HepG2 (cell line): ENCODE results near the gene CYP2A13. TPM values are rescaled to one million over a fixed set of nuclear protein-coding genes. Genes with fewer than 3 reads are reported as not detected.
A peak's percentile ranks its signal among the peaks of the same experiment; 100 is the strongest.

Experiments used
- CREB1 ChIP-seq, 2 experiments: fragments of 450-650 bp in 1 of 2; IDR thresholded peaks; 2 replicates each; pipeline ENCODE4 v1.6.1; 2016 to 2017; ENCODE audit warnings: control low read depth in 1 of 2, mild to moderate bottlenecking in 1 of 2, missing compliant biosample characterization in 1 of 2, missing genetic modification characterization in 1 of 2
- CREM ChIP-seq, 2 experiments: sonication (generic) in 1 of 2; formaldehyde crosslinking in 1 of 2; IDR thresholded peaks; 2 replicates each; pipeline versions ENCODE4 v1.4.0 to v1.6.1; 2016 to 2020; ENCODE audit warnings: antibody characterized with exemption in 1 of 2, mild to moderate bottlenecking in 1 of 2, missing genetic modification reagents in 1 of 2
- FLYWCH1 ChIP-seq: sonication (generic); formaldehyde crosslinking; IDR thresholded peaks from 2 replicates; pipeline ENCODE4 v1.8.1; 2023; ENCODE audit warnings: mild to moderate bottlenecking, missing genetic modification reagents
- GATAD1 ChIP-seq: IDR thresholded peaks from 2 replicates; pipeline ENCODE4 v1.6.1; 2016; ENCODE audit warnings: missing genetic modification reagents, missing compliant biosample characterization
- HHEX ChIP-seq: IDR thresholded peaks from 2 replicates; pipeline ENCODE4 v1.6.1; 2016; ENCODE audit warnings: control low read depth
- HMGXB4 ChIP-seq, 2 experiments: sonication (generic) in 1 of 2; formaldehyde crosslinking in 1 of 2; IDR thresholded peaks; 2 replicates each; pipeline versions ENCODE4 v1.4.0 to v1.6.1; 2018 to 2020; ENCODE audit warnings: missing genetic modification reagents in 2 of 2, borderline replicate concordance in 1 of 2, low read depth in 1 of 2, mild to moderate bottlenecking in 1 of 2, missing biosample characterization in 1 of 2
- ISL2 ChIP-seq: sonication (generic); formaldehyde crosslinking; IDR thresholded peaks from 2 replicates; pipeline ENCODE4 v1.5.0; 2020; ENCODE audit warnings: missing genetic modification reagents
- JUN ChIP-seq: sonication (generic); formaldehyde crosslinking; IDR thresholded peaks from 2 replicates; pipeline ENCODE4 v1.4.0; 2020; ENCODE audit warnings: mild to moderate bottlenecking, missing genetic modification reagents
- KLF15 ChIP-seq: sonication (generic); formaldehyde crosslinking; IDR thresholded peaks from 2 replicates; pipeline ENCODE4 v1.8.1; 2023; ENCODE audit warnings: borderline replicate concordance, mild to moderate bottlenecking, inconsistent platforms, missing genetic modification reagents, mixed read lengths
- MAF1 ChIP-seq: sonication (generic); formaldehyde crosslinking; IDR thresholded peaks from 2 replicates; pipeline ENCODE4 v1.5.0; 2020; ENCODE audit warnings: missing genetic modification reagents, borderline replicate concordance
- MED13 ChIP-seq: sonication (generic); formaldehyde crosslinking; IDR thresholded peaks from 2 replicates; pipeline ENCODE4 v1.5.0; 2020; ENCODE audit warnings: missing genetic modification reagents
- PATZ1 ChIP-seq: sonication (generic); formaldehyde crosslinking; IDR thresholded peaks from 2 replicates; pipeline ENCODE4 v1.4.0; 2020; ENCODE audit warnings: missing genetic modification reagents
- RNF2 ChIP-seq: fragments of 450-650 bp; conservative IDR thresholded peaks from 2 replicates; pipeline ENCODE4 v1.6.1; 2016; ENCODE audit warnings: low read depth
- SMC3 ChIP-seq: IDR thresholded peaks from 2 replicates; pipeline ENCODE4 v1.6.1; 2011; ENCODE audit warnings: low read length, improper control_type of control experiment
- SP2 ChIP-seq: sonication (generic); formaldehyde crosslinking; IDR thresholded peaks from 2 replicates; pipeline ENCODE4 v1.5.1; 2020; ENCODE audit warnings: mild to moderate bottlenecking, missing genetic modification reagents
- SPEN ChIP-seq: sonication (generic); formaldehyde crosslinking; IDR thresholded peaks from 2 replicates; pipeline ENCODE4 v1.5.1; 2020; ENCODE audit warnings: low read depth, mild to moderate bottlenecking, missing genetic modification reagents
- STAG1 ChIP-seq: sonication (generic); formaldehyde crosslinking; IDR thresholded peaks from 2 replicates; pipeline ENCODE4 v1.4.0; 2020; ENCODE audit warnings: missing genetic modification reagents
- ZNF121 ChIP-seq: sonication (generic); formaldehyde crosslinking; IDR thresholded peaks from 2 replicates; pipeline ENCODE4 v1.5.0; 2020; ENCODE audit warnings: mild to moderate bottlenecking, missing genetic modification reagents
- ZNF207 ChIP-seq: fragments of 450-650 bp; IDR thresholded peaks from 2 replicates; pipeline ENCODE4 v1.6.1; 2016; ENCODE audit warnings: antibody characterized with exemption, borderline replicate concordance
- ZNF326 ChIP-seq: sonication (generic); formaldehyde crosslinking; IDR thresholded peaks from 2 replicates; pipeline ENCODE4 v1.4.0; 2020; ENCODE audit warnings: missing genetic modification reagents, borderline replicate concordance
- ZNF354B ChIP-seq: sonication (generic); formaldehyde crosslinking; IDR thresholded peaks from 2 replicates; pipeline ENCODE4 v1.8.0; 2022; ENCODE audit warnings: mild to moderate bottlenecking, missing genetic modification reagents
- ZNF441 ChIP-seq: sonication (generic); formaldehyde crosslinking; IDR thresholded peaks from 2 replicates; pipeline ENCODE4 v1.7.0; 2021; ENCODE audit warnings: missing genetic modification reagents, borderline replicate concordance
- ZNF546 ChIP-seq: sonication (generic); formaldehyde crosslinking; conservative IDR thresholded peaks from 2 replicates; pipeline ENCODE4 v1.8.1; 2023; ENCODE audit warnings: mild to moderate bottlenecking, missing genetic modification reagents
- polyA plus RNA-seq, 8 experiments: library from polyadenylated mRNA; depleted of rRNA in 3 of 8; stranded (reverse) in 7 of 8; unstranded in 1 of 8; fragments of >200 nt; fragmentation: Illumina TruSeq in 4 of 8; extraction: Trizol in 4 of 8; gene quantifications; 2 replicates each; pipeline versions ENCODE4 v1.2.1 to v1.2.3, GENCODE V29; 2011 to 2016; ENCODE audit warnings: low read depth in 4 of 8, missing spikeins in 1 of 8, mixed read lengths in 1 of 8; ENCODE audit not compliant: insufficient read depth in 1 of 8
- total RNA-seq, 5 experiments: library from RNA; depleted of rRNA; stranded (reverse); fragments of >200 nt; fragmentation: Illumina TruSeq; extraction: Trizol; gene quantifications; 2 replicates each; pipeline ENCODE4 v1.2.3, GENCODE V29; 2016; ENCODE audit warnings: low read depth in 1 of 5
- TF ChIP-seq, protein P1 (sequence below), 2 experiments: sonication (generic) in 1 of 2; formaldehyde crosslinking in 1 of 2; IDR thresholded peaks; 2 replicates each; pipeline versions ENCODE4 v1.4.0 to v1.6.1; 2016 to 2020; ENCODE audit warnings: borderline replicate concordance in 1 of 2, low read depth in 1 of 2, mild to moderate bottlenecking in 1 of 2, missing genetic modification reagents in 1 of 2

CYP2A13 gene
- total and polyA plus RNA-seq, 2 of the 13 experiments (the other 11 are each of a cell fraction or from before 2014, with no cell fraction given) = not detected

DNA sequence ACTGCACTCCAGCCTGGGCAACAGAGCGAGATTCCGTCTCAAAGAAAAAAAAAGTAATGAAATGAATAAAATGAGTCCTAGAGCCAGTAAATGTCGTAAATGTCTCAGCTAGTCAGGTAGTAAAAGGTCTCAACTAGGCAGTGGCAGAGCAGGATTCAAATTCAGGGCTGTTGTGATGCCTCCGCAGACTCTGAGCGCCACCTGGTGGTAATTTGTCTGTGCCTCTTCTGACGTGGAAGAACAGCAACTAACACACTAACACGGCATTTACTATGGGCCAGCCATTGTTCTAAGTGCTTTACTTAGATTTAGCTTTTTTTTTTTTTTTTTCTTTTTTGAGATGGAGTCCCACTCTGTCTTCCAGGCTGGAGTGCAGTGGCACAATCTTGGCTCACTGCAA lies 56.2 kb downstream of the CYP2A13 start (continued):
- TF ChIP-seq STAG1 (CRISPR knock-in tag) (peak; percentile 92), MED13 (CRISPR knock-in tag) (no peak), SP2 (no peak), GATAD1 (CRISPR knock-in tag) (0 out of 2 replicates have a peak, but pooled peaks have one; percentile 17), FLYWCH1 (CRISPR knock-in tag) (no peak), ZNF207 (no peak), PATZ1 (no peak), ZNF121 (CRISPR knock-in tag) (no peak), HHEX (CRISPR knock-in tag) (no peak), KLF15 (CRISPR knock-in tag) (no peak), CREM (IDR thresholded peaks at IDR 0.05) (no peak), CREM (CRISPR knock-in tag; IDR thresholded peaks at IDR 0.05) (no peak), ISL2 (no peak), ZNF326 (no peak), CREB1 (IDR thresholded peaks at IDR 0.05) (peak; percentile 39), CREB1 (CRISPR knock-in tag; IDR thresholded peaks at IDR 0.05) (no peak), MAF1 (CRISPR knock-in tag) (no peak), RNF2 (no peak), JUN (no peak), HMGXB4 (CRISPR knock-in tag; IDR thresholded peaks at IDR 0.05; ENCODE audit: borderline replicate concordance in 1 of 2, low read depth in 1 of 2) (peak in 1 of 2 experiments; percentile 40; a peak in 1 of 4 replicates), ZNF546 (CRISPR knock-in tag) (no peak), ZNF441 (CRISPR knock-in tag) (no peak), ZNF354B (CRISPR knock-in tag) (no peak), SMC3 (peak; percentile 89), SPEN (CRISPR knock-in tag) (no peak)
- TF ChIP-seq, protein P1, sequence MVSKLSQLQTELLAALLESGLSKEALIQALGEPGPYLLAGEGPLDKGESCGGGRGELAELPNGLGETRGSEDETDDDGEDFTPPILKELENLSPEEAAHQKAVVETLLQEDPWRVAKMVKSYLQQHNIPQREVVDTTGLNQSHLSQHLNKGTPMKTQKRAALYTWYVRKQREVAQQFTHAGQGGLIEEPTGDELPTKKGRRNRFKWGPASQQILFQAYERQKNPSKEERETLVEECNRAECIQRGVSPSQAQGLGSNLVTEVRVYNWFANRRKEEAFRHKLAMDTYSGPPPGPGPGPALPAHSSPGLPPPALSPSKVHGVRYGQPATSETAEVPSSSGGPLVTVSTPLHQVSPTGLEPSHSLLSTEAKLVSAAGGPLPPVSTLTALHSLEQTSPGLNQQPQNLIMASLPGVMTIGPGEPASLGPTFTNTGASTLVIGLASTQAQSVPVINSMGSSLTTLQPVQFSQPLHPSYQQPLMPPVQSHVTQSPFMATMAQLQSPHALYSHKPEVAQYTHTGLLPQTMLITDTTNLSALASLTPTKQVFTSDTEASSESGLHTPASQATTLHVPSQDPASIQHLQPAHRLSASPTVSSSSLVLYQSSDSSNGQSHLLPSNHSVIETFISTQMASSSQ (IDR thresholded peaks at IDR 0.05; ENCODE audit: low read depth) = no peak
- TF ChIP-seq, protein P1 (CRISPR knock-in tag; IDR thresholded peaks at IDR 0.05; ENCODE audit: borderline replicate concordance) = no peak
